Measurements from ENCODE around the gene RASGRF1. TPM values are rescaled to one million over a fixed set of nuclear protein-coding genes. Genes with fewer than 3 reads are reported as not detected.

RASGRF1 gene
- total RNA-seq, 1 experiment from 2014 or later = 0.59 TPM

GRCh38 chr15:79122391-79122790 is 31.8 kb upstream of the RASGRF1 start:
- TF ChIP-seq REST (IDR thresholded peaks at IDR 0.05; ENCODE audit: insufficient read depth in 1 of 2, low read depth in 2 of 2, low read length in 1 of 2) (no peak), TCF7L2 (IDR thresholded peaks at IDR 0.05; ENCODE audit: low read depth, low read length) (no peak), POLR2AphosphoS5 (IDR thresholded peaks at IDR 0.05; ENCODE audit: low read depth, low read length) (no peak), CTCF (IDR thresholded peaks at IDR 0.05) (no peak), SIN3A (IDR thresholded peaks at IDR 0.05; ENCODE audit: borderline replicate concordance, insufficient read depth, low read depth, low read length) (no peak)
- Histone ChIP-seq H3K27ac (ENCODE audit: low read length) (no peak overlapping the region), H3K9me3 (ENCODE audit: control insufficient read depth, insufficient read depth, low read depth, low read length) (no peaks in the 10 kb centered on the region), H3K4me1 (ENCODE audit: control insufficient read depth, insufficient read depth, low read length) (no peaks in the 10 kb centered on the region), H3K36me3 (ENCODE audit: control insufficient read depth, insufficient read depth, low read length) (no peaks in the 10 kb centered on the region), H3K27me3 (ENCODE audit: control insufficient read depth, insufficient read depth, low read length) (peaks cover 5% of the 10 kb centered on the region; the same call in 1 of the 2 replicates), H3K4me3 (ENCODE audit: low read depth in 2 of 2, low read length in 2 of 2) (no peak overlapping the region)
- CTCF ChIA-PET = no interaction called here
- in situ Hi-C loops (cut with HindIII; ENCODE audit: low pct_unique_long_range_greater_than_20kb, low sequenced_read_pairs) = no loop called here
- intact Hi-C loops (cut with micrococcal nuclease; ENCODE audit: unreplicated experiment) = no loop called here
- ATAC-seq (no peak), DNase-seq (ENCODE audit: low read depth, low spot score) (no peak)
- no TSS peak for BruUV-seq (replicated peaks)
- POLR2A ChIA-PET = no interaction called here

GRCh38 chr15:79121571-79121970 is 31.0 kb upstream of the RASGRF1 start:
- ATAC-seq (no peak), DNase-seq (ENCODE audit: low read depth, low spot score) (no peak)
- TF ChIP-seq TCF7L2 (IDR thresholded peaks at IDR 0.05; ENCODE audit: low read depth, low read length) (no peak), CTCF (IDR thresholded peaks at IDR 0.05) (no peak), POLR2AphosphoS5 (IDR thresholded peaks at IDR 0.05; ENCODE audit: low read depth, low read length) (no peak), SIN3A (IDR thresholded peaks at IDR 0.05; ENCODE audit: borderline replicate concordance, insufficient read depth, low read depth, low read length) (no peak), REST (IDR thresholded peaks at IDR 0.05; ENCODE audit: insufficient read depth in 1 of 2, low read depth in 2 of 2, low read length in 1 of 2) (no peak)
- ChIA-PET POLR2A (no interaction called here), CTCF (no interaction called here)
- Histone ChIP-seq H3K9me3 (ENCODE audit: control insufficient read depth, insufficient read depth, low read depth, low read length) (no peaks in the 10 kb centered on the region), H3K27ac (ENCODE audit: low read length) (no peak overlapping the region), H3K4me3 (ENCODE audit: low read depth in 2 of 2, low read length in 2 of 2) (no peak overlapping the region), H3K27me3 (ENCODE audit: control insufficient read depth, insufficient read depth, low read length) (peaks cover 4% of the 10 kb centered on the region; the same call in 1 of the 2 replicates), H3K4me1 (ENCODE audit: control insufficient read depth, insufficient read depth, low read length) (no peaks in the 10 kb centered on the region), H3K36me3 (ENCODE audit: control insufficient read depth, insufficient read depth, low read length) (no peaks in the 10 kb centered on the region)
- BruUV-seq (replicated peaks) = no TSS peak
- intact Hi-C loops (cut with micrococcal nuclease; ENCODE audit: unreplicated experiment) (no loop called here), in situ Hi-C loops (cut with HindIII; ENCODE audit: low pct_unique_long_range_greater_than_20kb, low sequenced_read_pairs) (no loop called here)

Data from Panc1 (cell line).